Measurements from ENCODE around the gene SHC1.

Gene SHC1

GRCh38 chr1:154952664-154953063 lies 17.9 kb downstream of the SHC1 start:
- no peak for DNase-seq (ENCODE audit: low read depth)
- no peak for TF ChIP-seq CTCF (IDR thresholded peaks at IDR 0.05; ENCODE audit: control insufficient read depth, extremely low read depth, insufficient read depth)
- no peak overlapping the region for H3K4me3 ChIP-seq (ENCODE audit: low read depth, low read length)

DNA sequence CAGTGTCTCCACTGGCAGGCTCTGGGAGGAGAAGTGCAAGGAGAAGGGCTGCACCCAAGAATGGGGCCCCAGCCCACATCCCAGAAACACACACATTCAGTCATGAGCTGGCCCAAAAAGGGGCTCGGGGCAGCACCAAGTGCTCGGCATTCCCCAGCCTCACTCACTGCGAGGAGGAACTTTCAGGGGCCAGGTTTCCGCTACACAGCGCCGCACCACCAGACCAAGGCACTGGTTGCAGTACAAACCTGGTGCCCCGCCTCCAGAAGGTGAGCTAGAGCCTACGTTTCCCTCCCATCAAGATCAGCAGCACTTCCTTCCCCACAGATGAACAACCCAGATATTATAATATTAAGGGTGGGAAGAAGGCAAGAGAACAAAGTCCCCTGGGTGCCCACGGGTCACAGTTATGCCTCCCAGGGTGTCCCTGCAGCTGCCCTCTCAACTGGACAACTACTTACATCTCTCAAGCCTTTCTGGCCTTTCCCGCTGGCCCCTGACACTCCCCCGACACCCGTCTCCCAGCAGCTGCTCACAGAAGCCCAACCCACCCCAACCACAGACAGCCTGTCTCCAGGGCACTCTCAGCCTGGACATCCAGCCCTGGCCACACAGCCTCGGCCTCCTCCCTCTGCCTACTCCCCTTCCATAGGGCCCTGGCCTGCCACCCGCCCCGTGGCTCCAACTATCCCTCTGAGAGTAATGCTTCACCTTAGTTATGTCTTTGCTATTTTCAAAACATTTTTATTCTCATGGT lies 18.5 kb downstream of the SHC1 start:
- TF ChIP-seq CTCF (IDR thresholded peaks at IDR 0.05; ENCODE audit: control insufficient read depth, extremely low read depth, insufficient read depth), result no peak
- H3K4me3 ChIP-seq (ENCODE audit: low read depth, low read length), result no peak overlapping the region
- no peak for DNase-seq (ENCODE audit: low read depth)

- DNase-seq (ENCODE audit: low read depth), result no peak
- H3K4me3 ChIP-seq (ENCODE audit: low read depth, low read length), result no peak overlapping the region
- TF ChIP-seq CTCF (IDR thresholded peaks at IDR 0.05; ENCODE audit: control insufficient read depth, extremely low read depth, insufficient read depth), result no peak
These were observed 22.5 kb downstream of the SHC1 start for GRCh38 chr1:154948079-154948478.

GRCh38 chr1:154945962-154946850 lies 24.3 kb downstream of the SHC1 start:
- H3K4me3 ChIP-seq (ENCODE audit: low read depth, low read length), result no peak overlapping the region
- TF ChIP-seq CTCF (IDR thresholded peaks at IDR 0.05; ENCODE audit: control insufficient read depth, extremely low read depth, insufficient read depth), result no peak
- DNase-seq (ENCODE audit: low read depth), result no peak

DNA sequence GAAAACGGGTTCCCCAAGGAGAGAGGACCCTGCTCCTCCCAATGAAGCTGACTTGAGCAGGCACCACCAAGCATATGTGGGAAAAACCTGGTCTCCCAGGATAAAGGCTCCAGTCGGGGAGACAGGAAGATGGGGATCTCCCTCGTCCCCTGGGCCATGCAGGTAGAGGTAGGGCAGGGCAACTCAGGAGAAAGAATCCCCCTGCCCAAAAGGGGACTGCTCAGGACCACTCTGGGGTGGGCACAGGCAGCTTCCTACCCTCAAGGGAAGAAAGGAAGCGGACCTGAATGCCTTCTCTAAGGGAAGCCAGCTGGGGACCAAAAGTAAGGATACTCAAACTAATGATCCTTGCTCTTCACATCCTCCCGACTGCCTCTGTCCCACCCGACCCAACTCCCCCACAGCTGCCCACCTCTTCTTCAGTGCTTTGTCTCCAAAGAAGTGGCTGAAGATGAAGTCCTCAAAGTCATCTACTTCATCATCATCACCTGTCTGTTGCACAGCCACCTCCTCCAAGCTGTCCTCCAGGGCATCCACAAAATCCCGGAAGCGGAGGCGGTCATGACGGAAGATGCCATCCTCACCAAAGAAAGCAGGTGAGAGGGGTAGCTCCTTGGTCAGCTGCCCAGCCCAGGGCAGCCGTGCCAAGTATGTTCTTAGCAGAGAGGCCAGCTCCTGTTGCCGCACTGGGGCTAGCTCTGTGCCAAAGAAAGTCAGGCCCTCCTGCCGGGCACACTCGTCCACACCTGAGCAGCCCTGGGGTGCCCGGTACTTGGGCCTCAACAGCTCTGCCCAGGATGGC lies 25.2 kb downstream of the SHC1 start:
- no peak for TF ChIP-seq CTCF (IDR thresholded peaks at IDR 0.05; ENCODE audit: control insufficient read depth, extremely low read depth, insufficient read depth)
- H3K4me3 ChIP-seq (ENCODE audit: low read depth, low read length), result no peak overlapping the region
- DNase-seq (ENCODE audit: low read depth), result no peak

DNA sequence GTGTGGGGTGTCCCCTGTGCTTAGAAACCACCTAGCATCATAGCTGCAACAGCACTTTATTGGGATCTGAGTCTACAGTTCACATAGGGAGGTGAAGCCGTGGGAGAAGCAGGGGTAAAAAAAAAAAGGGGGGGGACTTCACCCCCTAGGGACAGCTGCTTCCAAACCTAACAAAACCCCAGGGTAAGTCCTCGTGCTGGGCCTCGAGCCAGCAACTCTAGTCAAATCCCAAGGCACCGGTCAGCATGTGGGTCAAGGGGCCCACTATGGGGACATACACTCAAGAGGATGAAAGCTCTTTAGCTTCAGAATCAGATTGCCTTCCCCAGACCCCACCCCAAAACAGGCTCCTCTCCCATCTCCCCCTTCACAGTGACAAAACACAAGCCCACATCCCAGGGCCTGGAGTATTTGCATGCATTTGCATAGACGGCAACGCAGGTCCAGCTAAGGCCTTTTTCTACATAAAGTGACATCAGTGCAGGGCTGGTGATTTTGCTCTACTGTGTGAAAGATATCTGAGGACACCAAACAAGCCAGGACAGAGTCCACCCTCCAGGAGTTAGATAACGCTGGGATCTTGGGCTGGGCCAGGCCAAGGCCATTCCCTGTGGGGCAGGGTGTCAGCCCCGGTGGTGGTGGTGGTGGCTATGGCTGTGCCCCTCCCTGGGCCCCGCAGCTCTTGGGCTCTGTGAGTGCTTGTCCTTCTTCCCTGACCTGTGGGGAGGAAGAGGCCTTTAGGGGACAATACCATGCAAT lies 26.0 kb downstream of the SHC1 start:
- H3K4me3 ChIP-seq (ENCODE audit: low read depth, low read length), result no peak overlapping the region
- DNase-seq (ENCODE audit: low read depth), result no peak
- no peak for TF ChIP-seq CTCF (IDR thresholded peaks at IDR 0.05; ENCODE audit: control insufficient read depth, extremely low read depth, insufficient read depth)

All from LNCaP clone FGC (cell line).